T-helper 9 cell (primary cell): ENCODE results near the gene ASB3.
"Not testable (repeated sequence)": the region's sequence is repeated elsewhere in the genome, so short reads cannot be mapped to it uniquely, and the experiment has no call there.

Source experiments
- DNase-seq: peaks from one replicate; pipeline ENCODE4 v3.0.0-alpha.2; 2020

The ASB3 gene

DNA sequence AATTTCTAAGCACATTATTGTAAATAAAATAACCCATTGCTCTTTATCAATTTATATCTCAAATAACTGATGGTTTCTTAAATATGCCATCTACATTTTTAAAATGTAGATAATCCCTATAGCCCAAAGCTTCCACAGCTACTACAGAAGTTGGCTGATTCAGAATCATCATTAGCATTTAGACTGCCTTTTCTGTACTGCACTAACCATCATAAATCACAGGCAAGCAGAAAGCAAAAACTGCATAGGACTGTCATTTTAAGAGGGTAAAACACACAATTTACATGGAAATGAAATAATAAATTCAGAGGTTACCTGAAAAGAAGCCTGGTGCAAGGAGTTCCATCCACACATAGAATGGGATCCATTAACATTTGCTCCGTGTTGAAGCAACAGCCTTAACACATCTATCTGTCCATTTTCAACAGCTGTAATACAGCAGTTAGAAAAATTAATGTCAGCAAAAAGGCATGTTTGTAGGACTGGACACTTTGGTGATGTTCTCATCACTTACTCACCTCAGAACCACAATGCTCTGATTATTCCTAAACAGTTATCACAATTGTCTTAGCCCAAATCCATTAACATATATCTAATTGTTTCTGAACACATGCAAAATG lies 57.5 kb downstream of the ASB3 start:
- DNase-seq, result no peak

DNA sequence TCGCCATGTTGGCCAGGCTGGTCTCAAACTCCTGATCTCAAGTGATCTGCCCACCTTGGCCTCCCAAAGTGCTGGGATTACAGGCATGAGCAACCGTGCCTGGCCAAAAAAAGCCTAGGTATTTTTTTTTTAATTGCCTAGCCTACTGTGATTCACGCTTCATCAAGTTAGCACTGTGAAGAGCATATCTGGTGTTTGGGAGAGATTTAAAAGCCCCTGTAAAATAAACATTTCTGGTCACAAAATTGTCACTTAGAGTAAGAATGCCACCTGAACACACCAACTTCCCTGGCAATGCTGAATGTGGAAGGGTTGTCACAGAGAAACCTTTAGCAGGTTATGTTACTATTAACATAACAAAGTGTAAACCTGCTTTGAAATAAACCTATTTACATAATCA lies 58.8 kb downstream of the ASB3 start:
- no peak for DNase-seq

DNA sequence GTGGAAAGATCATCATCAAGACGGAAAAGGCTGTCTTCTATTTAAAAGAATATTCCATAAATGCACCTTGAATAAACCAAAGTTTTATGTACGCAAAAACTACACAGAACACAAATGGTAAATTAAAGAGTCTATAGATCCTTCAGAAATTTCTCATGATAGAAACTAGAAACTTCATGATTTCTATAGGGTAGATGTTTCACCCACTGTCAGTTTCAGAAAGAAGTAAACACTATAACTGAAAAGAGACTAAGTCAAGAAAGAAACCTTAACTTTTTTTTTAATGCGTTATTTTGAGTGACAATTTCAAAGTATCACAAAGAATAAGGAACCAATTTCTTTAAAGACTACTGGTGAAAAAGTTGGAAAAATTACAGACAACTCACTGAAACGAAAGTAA lies 61.1 kb downstream of the ASB3 start:
- DNase-seq, result no peak

DNA sequence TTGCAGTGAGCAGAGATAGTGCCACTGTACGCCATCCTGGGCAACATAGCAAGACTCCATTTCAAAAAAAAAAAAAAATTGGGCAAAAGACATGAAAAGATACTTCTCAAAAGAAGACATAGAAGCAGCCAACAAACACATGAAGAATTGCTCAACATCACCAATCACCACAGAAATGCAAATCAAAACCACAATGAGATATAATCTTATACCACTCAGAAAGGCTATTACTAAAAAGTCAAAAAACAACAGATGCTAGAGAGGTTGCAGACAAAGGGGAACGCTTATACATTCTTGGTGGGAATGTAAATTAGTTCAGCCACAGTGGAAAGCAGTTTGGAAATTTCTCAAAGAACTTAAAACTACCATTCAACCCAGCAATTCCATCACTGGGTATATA lies 62.2 kb downstream of the ASB3 start:
- DNase-seq, result no peak

DNA sequence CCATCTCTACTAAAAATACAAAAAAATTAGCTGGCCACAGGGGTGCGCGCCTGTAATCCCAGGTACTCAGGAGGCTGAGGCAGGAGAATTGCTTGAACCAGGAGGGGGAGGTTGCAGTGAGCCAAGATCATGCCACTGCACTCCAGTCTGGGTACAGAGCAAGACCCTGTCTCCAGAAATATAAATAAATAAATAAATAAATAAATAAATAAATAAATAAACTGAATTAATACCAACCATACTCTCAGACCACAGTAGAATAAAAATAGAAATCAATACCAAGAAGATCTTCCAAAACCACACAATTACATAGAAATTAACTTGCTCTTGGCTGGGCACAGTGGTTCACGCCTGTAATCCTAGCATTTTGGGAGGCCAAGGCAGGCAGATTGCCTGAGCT lies 65.8 kb downstream of the ASB3 start:
- DNase-seq, result not testable (repeated sequence)

GRCh38 chr2:53715568-53715967 lies 71.2 kb downstream of the ASB3 start:
- DNase-seq, result no peak

DNA sequence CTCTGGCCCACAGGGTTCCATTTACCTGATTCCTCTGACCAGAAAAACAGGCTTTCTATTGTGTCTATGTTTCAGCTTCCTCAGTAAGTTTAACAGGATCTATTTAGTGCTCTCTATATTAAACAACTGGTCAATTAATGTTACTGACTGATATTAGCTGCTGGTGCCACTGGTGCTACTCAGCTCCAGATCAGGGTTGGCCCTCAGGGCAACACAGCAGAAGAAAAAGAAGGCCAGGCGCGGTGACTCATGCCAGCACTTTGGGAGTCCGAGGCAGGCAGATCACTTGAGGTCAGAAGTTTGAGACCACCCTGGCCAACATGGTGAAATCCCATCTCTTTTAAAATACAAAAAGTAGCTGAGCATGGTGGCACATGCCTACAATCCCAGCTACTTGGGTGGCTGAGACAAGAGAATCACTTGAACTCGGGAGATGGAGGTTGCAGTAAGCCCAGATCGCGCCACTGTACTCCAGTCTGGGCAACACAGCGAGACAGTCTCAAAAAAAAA lies 75.4 kb downstream of the ASB3 start:
- no peak for DNase-seq

DNA sequence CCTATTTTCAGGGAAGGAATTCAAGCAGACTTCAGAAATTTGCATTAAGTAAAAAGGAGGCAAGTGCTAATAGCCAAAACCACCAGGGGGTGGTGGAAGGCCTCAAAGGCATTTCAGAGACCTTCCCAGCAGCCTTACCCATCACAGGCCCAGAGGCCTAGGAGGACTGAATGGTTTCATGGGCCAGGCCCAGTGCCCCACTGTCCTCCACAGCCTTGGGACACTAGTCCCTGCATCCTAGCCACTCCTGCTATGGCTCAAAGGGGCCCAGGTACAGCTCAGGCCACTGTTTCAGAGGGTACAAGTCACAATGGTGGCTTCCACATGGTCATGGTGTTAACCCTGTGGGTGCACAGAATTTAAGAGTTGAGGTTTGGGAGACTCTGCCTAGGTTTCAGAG lies 77.8 kb downstream of the ASB3 start:
- DNase-seq, result no peak

DNA sequence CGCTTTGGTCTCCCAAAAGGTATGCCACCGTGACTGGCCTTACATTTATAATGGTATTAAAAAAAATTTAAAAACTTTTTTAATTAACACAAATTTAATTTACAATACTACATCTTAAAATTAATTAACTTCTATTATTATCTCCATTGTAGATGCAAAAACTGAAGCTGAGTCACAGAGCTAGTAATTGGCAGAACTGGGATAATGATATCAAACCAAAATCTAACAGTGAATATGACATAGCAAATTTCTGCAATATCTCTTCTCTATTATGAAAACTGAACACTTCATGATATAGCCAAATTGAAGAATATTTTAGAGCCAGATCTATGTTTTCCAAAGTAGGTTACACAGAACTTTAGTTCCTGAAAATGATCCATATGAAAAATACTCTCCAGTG lies 85.5 kb downstream of the ASB3 start:
- DNase-seq, result no peak

DNA sequence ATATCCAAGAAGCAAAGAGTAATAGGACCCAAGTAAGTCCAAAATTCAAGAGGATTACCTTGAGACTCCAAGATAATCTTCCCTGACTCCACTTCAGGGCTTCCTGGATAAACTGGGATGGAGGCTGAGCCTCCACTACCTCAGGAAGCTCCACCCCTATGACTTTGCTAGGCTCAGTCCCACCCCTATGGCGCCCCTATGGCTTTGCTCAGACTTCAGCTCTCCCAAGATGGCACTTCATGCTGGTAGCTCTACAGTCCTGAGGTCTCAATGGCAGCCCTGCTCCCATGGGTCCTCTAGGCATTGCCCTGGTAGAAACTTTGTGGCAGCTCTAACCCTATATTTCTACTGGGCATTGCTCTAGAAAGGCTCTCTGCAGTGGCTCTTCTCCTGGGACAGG lies 89.1 kb downstream of the ASB3 start:
- DNase-seq, result no peak

DNA sequence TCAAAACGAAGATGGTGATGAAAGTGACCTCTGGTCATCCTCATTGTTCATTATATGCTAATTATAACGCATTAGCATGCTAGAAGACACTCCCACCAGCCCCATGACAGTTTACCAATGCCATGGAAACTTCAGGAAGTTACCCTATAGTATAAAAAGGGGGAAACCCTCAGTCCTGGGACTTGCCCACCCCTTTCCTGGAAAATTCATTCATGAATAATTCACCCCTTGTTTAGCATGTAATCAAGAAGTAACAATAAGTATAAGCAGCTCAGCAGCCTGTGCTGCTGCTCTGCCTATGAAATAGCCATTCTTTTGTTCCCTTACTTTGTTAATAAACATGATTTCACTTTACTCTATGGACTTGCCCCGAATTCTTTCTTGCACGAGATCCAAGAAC lies 89.7 kb downstream of the ASB3 start:
- no peak for DNase-seq

- no peak for DNase-seq
These were observed 91.2 kb downstream of the ASB3 start for GRCh38 chr2:53695575-53695974.

GRCh38 chr2:53694096-53694771 lies 92.5 kb downstream of the ASB3 start:
- no peak for DNase-seq

DNA sequence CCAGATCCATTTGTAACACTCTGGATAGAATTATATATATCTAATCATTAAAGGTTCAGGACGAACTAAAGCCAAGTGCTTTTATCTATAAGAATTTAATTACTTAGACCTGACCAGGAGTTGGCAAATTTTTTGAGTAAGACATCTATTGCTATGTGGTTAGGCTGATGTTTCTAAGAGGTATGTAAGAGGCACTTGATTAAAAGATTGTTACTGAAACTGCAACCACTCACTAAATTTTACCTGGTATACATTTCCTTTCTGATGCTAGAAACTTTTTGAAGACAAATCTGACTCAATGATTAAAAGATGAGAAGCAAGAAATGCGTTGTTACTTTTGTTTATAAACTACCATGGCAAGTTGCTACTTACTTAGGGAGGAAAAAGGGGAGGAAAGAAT lies 95.9 kb downstream of the ASB3 start:
- DNase-seq, result no peak

GRCh38 chr2:53672881-53673522 lies 113.8 kb downstream of the ASB3 start:
- no peak for DNase-seq

DNA sequence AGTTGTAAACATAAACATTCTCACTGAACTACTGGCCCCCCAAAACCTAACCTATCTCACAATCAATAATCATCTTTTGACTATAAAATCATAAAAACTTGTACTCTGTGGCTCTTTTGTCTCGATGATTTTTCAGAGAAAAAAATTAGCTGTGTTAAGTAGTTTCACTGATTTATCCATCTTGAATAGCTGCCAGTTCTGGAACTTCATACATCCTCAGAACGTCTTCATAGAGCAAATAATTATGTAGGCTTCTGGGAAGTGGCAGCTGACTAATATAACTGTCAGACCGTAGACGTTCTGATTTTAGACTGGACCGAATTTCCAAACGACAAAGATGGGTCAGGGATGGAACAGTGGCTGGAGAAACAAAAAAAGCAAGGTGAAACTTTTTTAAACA lies 116.4 kb downstream of the ASB3 start:
- DNase-seq, result no peak

GRCh38 chr2:53668624-53669026 lies 118.1 kb downstream of the ASB3 start:
- DNase-seq, result no peak

DNA sequence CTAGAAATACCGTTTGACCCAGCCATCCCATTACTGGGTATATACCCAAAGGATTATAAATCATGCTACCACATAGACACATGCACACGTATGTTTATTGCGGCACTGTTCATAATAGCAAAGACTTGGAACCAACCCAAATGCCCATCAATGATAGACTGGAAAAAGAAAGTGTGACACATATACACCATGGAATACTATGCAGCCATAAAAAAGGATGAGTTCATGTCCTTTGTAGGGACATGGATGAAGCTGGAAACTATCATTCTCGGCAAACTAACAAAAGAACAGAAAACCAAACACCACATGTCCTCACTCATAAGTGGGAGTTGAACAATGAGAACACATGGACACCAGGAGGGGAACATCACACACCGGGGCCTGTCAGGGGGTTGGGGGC lies 119.6 kb downstream of the ASB3 start:
- DNase-seq, result not testable (repeated sequence)

GRCh38 chr2:53660886-53661285 lies 125.9 kb downstream of the ASB3 start:
- DNase-seq, result no peak

GRCh38 chr2:53658474-53658873 lies 128.3 kb downstream of the ASB3 start:
- DNase-seq, result not testable (repeated sequence)

DNA sequence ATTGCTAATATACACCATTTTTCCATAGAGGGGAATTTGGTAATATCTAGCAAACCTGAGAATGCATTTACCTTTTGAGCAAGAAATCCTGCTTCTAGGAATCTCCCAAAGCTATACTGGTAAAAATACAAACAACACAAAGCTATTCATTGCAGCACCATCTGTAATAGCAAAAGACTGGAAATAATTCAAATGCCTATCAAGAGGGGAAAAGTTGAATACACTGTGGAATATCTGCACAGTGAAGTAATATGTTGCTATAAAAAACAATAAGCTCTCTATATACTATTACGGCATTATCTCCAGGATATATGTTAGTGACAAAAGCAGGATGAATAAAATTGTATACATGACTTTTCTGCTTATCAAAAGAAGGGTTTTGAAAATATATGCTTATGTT lies 131.5 kb downstream of the ASB3 start:
- no peak for DNase-seq

GRCh38 chr2:53654396-53654795 lies 132.4 kb downstream of the ASB3 start:
- no peak for DNase-seq

- no peak for DNase-seq
These were observed 134.6 kb downstream of the ASB3 start for GRCh38 chr2:53652131-53652530.

DNA sequence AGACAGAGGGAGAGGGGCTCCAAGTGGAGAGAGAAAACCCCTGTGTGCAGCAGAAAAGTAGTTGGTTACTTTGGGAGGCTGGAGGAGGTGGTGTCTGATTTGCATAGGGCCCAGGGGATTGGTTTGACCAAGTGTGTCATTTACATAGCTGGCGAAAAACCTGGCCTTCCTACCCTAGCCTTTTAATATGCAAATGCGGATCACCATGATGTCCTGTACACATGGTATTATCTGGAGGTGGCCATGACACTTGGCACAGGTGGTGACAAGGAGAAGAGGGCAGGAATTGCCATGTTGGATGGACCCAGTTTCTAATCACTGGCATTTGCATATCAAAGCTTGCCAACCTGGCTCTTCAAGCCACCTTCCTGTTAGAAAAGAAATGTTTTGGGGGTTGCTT lies 140.0 kb downstream of the ASB3 start:
- no peak for DNase-seq
